SK-N-SH treated with all-trans-retinoic acid at 6 μM for 48 hours (cell line): ENCODE data around the gene DPP6.

ENCODE experiments used
- ATAC-seq: fragments of 200-7000 bp; cut with Tn5 transposase; 3 replicates; pipeline ENCODE4 v1.9.1; 2020; ENCODE audit warnings: mild to moderate bottlenecking, moderate library complexity
- ARNTL ChIP-seq: fragments of 450-650 bp; formaldehyde crosslinking; IDR thresholded peaks from 2 replicates; pipeline ENCODE4 v1.5.0; 2020; ENCODE audit warnings: low read depth, mild to moderate bottlenecking, moderate library complexity, borderline replicate concordance
- CSDC2 ChIP-seq: fragments of 250-450 bp; sonication (Bioruptor Pico); IDR thresholded peaks from 2 replicates; pipeline ENCODE4 v1.5.0; 2020; ENCODE audit warnings: mild to moderate bottlenecking, moderate library complexity
- ESRRG ChIP-seq: fragments of 250-450 bp; sonication (Bioruptor Pico); IDR thresholded peaks from 2 replicates; pipeline ENCODE4 v1.6.1; 2021; ENCODE audit warnings: mild to moderate bottlenecking
- GLIS3 ChIP-seq: fragments of 250-450 bp; sonication (Bioruptor Pico); IDR thresholded peaks from 2 replicates; pipeline ENCODE4 v1.5.0; 2020; ENCODE audit warnings: mild to moderate bottlenecking, moderate library complexity
- ISL1 ChIP-seq: fragments of 250-450 bp; sonication (Bioruptor Pico); IDR thresholded peaks from 2 replicates; pipeline ENCODE4 v2.1.2; 2022; ENCODE audit warnings: mild to moderate bottlenecking, moderate library complexity
- OSR1 ChIP-seq: fragments of 250-450 bp; sonication (Bioruptor Pico); IDR thresholded peaks from 2 replicates; pipeline ENCODE4 v1.8.0; 2022; ENCODE audit warnings: moderate library complexity, mild to moderate bottlenecking, inconsistent platforms
- PPARA ChIP-seq: fragments of 250-450 bp; sonication (Bioruptor Pico); IDR thresholded peaks from 2 replicates; pipeline ENCODE4 v1.5.0; 2020; ENCODE audit warnings: mild to moderate bottlenecking, borderline replicate concordance
- SNAI2 ChIP-seq: fragments of 250-450 bp; sonication (Bioruptor Pico); IDR thresholded peaks from 2 replicates; pipeline ENCODE4 v1.5.0; 2020; ENCODE audit warnings: mild to moderate bottlenecking, moderate library complexity
- TOX ChIP-seq: fragments of 250-450 bp; sonication (Bioruptor Pico); IDR thresholded peaks from 2 replicates; pipeline ENCODE4 v1.8.0; 2021; ENCODE audit warnings: mild to moderate bottlenecking, moderate library complexity, borderline replicate concordance
- ZC3H10 ChIP-seq: fragments of 250-450 bp; sonication (Bioruptor Pico); IDR thresholded peaks from 2 replicates; pipeline ENCODE4 v1.5.1; 2021; ENCODE audit warnings: mild to moderate bottlenecking, moderate library complexity
- ZFP3 ChIP-seq: fragments of 250-450 bp; sonication (Bioruptor Pico); IDR thresholded peaks from 2 replicates; pipeline ENCODE4 v1.5.0; 2020; ENCODE audit warnings: mild to moderate bottlenecking, moderate library complexity
- ZFP30 ChIP-seq: fragments of 450-650 bp; formaldehyde crosslinking; IDR thresholded peaks from 2 replicates; pipeline ENCODE4 v1.5.0; 2022; ENCODE audit warnings: mild to moderate bottlenecking, moderate library complexity
- ZNF565 ChIP-seq: fragments of 450-650 bp; formaldehyde crosslinking; conservative IDR thresholded peaks from 2 replicates; pipeline ENCODE4 v1.5.0; 2020; ENCODE audit warnings: low read depth, mild to moderate bottlenecking, moderate library complexity
- ZNF70 ChIP-seq: fragments of 450-650 bp; formaldehyde crosslinking; IDR thresholded peaks from 2 replicates; pipeline ENCODE4 v1.5.0; 2020; ENCODE audit warnings: mild to moderate bottlenecking, moderate library complexity
- ZNF8 ChIP-seq: fragments of 450-650 bp; formaldehyde crosslinking; IDR thresholded peaks from 2 replicates; pipeline ENCODE4 v1.5.0; 2020; ENCODE audit warnings: mild to moderate bottlenecking, moderate library complexity
- TF ChIP-seq, protein P1 (sequence below): fragments of 250-450 bp; sonication (Bioruptor Pico); IDR thresholded peaks from 2 replicates; pipeline ENCODE4 v1.8.0; 2021; ENCODE audit warnings: low read depth, mild to moderate bottlenecking, moderate library complexity, borderline replicate concordance
- TF ChIP-seq, protein P2 (sequence below): fragments of 250-450 bp; sonication (Bioruptor Pico); IDR thresholded peaks from 2 replicates; pipeline ENCODE4 v1.5.0; 2020; ENCODE audit warnings: mild to moderate bottlenecking, moderate library complexity
- TF ChIP-seq, protein P3 (sequence below): fragments of 250-450 bp; sonication (Bioruptor Pico); IDR thresholded peaks from 2 replicates; pipeline ENCODE4 v1.5.1; 2020; ENCODE audit warnings: low read depth, mild to moderate bottlenecking, moderate library complexity
- TF ChIP-seq, protein P4 (sequence below): fragments of 250-450 bp; sonication (Bioruptor Pico); IDR thresholded peaks from 2 replicates; pipeline ENCODE4 v1.5.1; 2021; ENCODE audit warnings: mild to moderate bottlenecking, moderate library complexity

The DPP6 gene

DNA sequence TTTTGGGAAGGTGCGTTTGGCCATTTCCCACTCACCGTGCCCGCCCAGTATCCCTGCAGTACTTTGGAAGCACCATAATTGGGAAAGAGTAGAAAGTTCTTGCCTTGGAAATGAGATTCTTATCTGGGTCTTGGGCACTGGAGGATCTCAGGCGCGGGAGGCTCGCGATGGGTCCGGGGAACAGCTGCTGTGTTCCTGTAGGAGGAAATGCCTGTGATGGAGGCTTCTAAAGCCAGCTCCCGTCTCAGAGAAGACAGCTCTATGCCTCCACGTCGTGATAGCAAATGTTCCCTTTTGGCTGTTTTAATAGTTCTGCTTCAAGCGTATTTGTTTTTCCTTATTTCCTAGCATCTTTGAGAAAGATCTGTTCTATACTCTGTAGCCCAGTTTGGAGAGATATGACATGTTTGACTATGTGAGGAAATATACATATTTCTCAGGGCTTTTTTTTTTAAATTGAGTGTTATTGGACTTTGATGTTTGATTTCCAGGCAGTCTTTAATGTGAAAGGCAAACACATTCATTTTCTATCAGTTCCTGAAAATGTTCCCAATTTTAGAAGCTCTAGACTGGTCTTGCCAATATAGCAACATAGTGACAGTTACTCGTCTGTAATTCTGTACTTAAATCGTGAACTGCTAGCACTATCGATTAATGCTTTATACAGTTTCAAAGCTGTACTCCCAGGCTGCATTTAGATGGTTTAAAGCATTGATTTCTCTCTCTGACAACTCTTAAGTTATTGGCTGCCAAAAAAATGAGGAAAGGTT is 280.8 kb downstream of the DPP6 start:
- ATAC-seq: no peak
- TF ChIP-seq ZNF70 (CRISPR knock-in tag): no peak
- no peak for TF ChIP-seq ZNF8 (CRISPR knock-in tag)
- TF ChIP-seq, protein P1, sequence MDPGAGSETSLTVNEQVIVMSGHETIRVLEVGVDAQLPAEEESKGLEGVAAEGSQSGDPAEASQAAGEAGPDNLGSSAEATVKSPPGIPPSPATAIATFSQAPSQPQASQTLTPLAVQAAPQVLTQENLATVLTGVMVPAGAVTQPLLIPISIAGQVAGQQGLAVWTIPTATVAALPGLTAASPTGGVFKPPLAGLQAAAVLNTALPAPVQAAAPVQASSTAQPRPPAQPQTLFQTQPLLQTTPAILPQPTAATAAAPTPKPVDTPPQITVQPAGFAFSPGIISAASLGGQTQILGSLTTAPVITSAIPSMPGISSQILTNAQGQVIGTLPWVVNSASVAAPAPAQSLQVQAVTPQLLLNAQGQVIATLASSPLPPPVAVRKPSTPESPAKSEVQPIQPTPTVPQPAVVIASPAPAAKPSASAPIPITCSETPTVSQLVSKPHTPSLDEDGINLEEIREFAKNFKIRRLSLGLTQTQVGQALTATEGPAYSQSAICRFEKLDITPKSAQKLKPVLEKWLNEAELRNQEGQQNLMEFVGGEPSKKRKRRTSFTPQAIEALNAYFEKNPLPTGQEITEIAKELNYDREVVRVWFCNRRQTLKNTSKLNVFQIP: no peak
- no peak for TF ChIP-seq SNAI2
- no peak for TF ChIP-seq PPARA (CRISPR knock-in tag)
- no peak for TF ChIP-seq TOX (CRISPR knock-in tag)

DNA sequence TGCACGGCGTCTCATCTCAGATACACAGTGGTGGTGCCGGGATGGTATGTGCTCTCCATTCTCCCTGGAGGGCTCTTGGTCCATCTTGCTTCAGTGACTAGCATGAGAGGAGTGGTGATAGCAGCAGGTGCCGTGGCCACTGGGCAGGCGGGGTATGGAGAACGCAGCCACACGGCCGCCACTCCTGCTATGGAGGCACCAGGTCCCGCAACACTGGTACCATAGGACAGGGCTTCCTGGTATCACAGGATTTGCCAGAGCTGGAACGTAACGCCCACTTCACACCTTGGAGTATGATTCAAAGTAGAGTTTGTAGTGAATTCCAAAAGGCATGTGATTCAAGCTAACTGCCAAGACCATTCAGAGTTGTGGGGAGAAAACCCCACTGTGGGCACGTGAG is 284.1 kb downstream of the DPP6 start:
- TF ChIP-seq, protein P2, sequence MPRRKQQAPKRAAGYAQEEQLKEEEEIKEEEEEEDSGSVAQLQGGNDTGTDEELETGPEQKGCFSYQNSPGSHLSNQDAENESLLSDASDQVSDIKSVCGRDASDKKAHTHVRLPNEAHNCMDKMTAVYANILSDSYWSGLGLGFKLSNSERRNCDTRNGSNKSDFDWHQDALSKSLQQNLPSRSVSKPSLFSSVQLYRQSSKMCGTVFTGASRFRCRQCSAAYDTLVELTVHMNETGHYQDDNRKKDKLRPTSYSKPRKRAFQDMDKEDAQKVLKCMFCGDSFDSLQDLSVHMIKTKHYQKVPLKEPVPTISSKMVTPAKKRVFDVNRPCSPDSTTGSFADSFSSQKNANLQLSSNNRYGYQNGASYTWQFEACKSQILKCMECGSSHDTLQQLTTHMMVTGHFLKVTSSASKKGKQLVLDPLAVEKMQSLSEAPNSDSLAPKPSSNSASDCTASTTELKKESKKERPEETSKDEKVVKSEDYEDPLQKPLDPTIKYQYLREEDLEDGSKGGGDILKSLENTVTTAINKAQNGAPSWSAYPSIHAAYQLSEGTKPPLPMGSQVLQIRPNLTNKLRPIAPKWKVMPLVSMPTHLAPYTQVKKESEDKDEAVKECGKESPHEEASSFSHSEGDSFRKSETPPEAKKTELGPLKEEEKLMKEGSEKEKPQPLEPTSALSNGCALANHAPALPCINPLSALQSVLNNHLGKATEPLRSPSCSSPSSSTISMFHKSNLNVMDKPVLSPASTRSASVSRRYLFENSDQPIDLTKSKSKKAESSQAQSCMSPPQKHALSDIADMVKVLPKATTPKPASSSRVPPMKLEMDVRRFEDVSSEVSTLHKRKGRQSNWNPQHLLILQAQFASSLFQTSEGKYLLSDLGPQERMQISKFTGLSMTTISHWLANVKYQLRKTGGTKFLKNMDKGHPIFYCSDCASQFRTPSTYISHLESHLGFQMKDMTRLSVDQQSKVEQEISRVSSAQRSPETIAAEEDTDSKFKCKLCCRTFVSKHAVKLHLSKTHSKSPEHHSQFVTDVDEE (CRISPR knock-in tag): no peak
- TF ChIP-seq OSR1 (CRISPR knock-in tag) (no peak), ARNTL (CRISPR knock-in tag) (no peak), PPARA (CRISPR knock-in tag) (no peak), CSDC2 (CRISPR knock-in tag) (no peak), ZC3H10 (CRISPR knock-in tag) (no peak)
- TF ChIP-seq, protein P3, sequence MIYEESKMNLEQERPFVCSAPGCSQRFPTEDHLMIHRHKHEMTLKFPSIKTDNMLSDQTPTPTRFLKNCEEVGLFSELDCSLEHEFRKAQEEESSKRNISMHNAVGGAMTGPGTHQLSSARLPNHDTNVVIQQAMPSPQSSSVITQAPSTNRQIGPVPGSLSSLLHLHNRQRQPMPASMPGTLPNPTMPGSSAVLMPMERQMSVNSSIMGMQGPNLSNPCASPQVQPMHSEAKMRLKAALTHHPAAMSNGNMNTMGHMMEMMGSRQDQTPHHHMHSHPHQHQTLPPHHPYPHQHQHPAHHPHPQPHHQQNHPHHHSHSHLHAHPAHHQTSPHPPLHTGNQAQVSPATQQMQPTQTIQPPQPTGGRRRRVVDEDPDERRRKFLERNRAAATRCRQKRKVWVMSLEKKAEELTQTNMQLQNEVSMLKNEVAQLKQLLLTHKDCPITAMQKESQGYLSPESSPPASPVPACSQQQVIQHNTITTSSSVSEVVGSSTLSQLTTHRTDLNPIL (CRISPR knock-in tag): no peak
- TF ChIP-seq, protein P1: no peak
- TF ChIP-seq, protein P4, sequence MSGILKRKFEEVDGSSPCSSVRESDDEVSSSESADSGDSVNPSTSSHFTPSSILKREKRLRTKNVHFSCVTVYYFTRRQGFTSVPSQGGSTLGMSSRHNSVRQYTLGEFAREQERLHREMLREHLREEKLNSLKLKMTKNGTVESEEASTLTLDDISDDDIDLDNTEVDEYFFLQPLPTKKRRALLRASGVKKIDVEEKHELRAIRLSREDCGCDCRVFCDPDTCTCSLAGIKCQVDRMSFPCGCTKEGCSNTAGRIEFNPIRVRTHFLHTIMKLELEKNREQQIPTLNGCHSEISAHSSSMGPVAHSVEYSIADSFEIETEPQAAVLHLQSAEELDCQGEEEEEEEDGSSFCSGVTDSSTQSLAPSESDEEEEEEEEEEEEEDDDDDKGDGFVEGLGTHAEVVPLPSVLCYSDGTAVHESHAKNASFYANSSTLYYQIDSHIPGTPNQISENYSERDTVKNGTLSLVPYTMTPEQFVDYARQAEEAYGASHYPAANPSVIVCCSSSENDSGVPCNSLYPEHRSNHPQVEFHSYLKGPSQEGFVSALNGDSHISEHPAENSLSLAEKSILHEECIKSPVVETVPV (CRISPR knock-in tag): no peak
- ATAC-seq: no peak

DNA sequence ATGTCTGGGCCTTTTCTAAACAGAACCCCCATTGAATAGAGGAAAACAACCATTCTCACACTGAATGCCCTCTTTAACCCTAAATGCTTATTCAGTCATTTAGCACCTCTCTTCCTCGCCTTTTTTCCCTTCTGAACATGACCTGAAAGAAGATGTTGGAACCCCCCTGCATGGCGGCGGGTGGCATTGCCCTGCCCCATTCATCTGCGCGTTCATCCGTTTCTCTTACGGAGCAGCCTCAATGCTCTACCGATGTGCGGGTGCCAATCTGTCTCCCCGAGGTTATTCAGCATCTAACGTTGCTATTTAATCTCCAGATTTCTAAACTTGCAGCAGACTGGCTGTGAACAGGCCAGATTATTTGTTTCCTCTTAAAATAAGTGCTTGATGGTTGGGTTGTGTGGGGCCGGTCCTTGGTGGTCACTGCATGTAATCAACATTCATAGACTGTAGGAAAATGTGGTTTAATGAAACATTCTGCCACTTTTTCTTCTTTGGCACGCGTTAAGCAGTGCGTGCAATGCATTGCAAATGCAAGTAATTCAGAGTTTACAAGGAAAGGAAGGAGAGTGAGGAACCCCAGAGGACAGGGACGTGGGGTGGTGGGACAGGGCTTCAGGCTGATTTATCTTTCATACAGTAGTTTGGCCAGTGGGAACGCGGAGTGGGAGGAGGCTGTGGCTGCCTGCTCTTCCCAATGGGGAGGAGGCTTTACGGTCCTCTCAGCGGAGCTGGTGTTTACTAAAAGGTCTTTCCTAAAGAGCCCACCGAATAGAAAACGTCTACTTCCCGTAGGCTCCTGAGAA is 286.7 kb downstream of the DPP6 start:
- no peak for ATAC-seq
- no peak for TF ChIP-seq TOX (CRISPR knock-in tag)
- no peak for TF ChIP-seq ZC3H10 (CRISPR knock-in tag)
- TF ChIP-seq, protein P1: no peak
- TF ChIP-seq OSR1 (CRISPR knock-in tag): no peak
- TF ChIP-seq GLIS3 (CRISPR knock-in tag): no peak
- no peak for TF ChIP-seq ZFP30 (CRISPR knock-in tag)
- no peak for TF ChIP-seq ZFP3 (CRISPR knock-in tag)
- no peak for TF ChIP-seq ISL1 (CRISPR knock-in tag)
- TF ChIP-seq ZNF565 (CRISPR knock-in tag): no peak
- TF ChIP-seq ZNF8 (CRISPR knock-in tag): no peak
- TF ChIP-seq, protein P3 (CRISPR knock-in tag): no peak
- TF ChIP-seq PPARA (CRISPR knock-in tag): no peak
- TF ChIP-seq, protein P2 (CRISPR knock-in tag): no peak
- no peak for TF ChIP-seq ESRRG (CRISPR knock-in tag)
- TF ChIP-seq SNAI2: no peak
